Measurements from ENCODE around the gene SNRPB.

GRCh38 chr20:2420510-2420909, 50.1 kb downstream of the SNRPB start:
- TF ChIP-seq SP1 (CRISPR knock-in tag; conservative IDR thresholded peaks at IDR 0.05) (no peak), CTCF (IDR thresholded peaks at IDR 0.05) (no peak), ZNF416 (CRISPR knock-in tag; IDR thresholded peaks at IDR 0.05) (no peak), ZNF121 (CRISPR knock-in tag; IDR thresholded peaks at IDR 0.05) (no peak)
- TF ChIP-seq, protein P1, sequence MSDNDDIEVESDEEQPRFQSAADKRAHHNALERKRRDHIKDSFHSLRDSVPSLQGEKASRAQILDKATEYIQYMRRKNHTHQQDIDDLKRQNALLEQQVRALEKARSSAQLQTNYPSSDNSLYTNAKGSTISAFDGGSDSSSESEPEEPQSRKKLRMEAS (CRISPR knock-in tag; IDR thresholded peaks at IDR 0.05): no peak
